NCI-H82 (cell line): Measurements from ENCODE around the gene C4orf50.

ENCODE experiments used
- DNase-seq: peaks from one replicate; lab custom pipeline; 2025; lab: John Stamatoyannopoulos, UW

C4orf50 gene

GRCh38 chr4:6043843-6044242 is 25.6 kb upstream of the C4orf50 start:
- DNase-seq: no peak

DNA sequence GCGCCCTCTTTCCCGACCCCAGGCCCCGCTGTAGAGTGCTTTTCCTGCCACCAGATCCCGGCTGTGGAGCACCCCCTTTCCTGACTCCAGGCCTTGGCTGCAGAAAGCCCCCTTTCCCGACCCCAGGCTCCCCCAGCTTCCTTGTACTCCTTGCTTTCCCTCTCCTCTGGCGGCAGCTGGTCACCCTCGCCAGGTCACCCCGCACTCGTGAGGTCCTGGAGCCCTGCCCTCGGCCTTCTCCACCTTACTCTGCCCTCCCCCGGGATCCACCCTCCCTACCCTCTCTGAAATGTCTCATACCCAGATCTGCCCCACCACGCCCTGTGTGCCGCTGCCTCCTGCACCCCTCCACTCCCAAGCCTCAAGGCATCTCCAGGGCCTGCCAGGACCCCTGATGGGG is 25.0 kb upstream of the C4orf50 start:
- no peak for DNase-seq

DNA sequence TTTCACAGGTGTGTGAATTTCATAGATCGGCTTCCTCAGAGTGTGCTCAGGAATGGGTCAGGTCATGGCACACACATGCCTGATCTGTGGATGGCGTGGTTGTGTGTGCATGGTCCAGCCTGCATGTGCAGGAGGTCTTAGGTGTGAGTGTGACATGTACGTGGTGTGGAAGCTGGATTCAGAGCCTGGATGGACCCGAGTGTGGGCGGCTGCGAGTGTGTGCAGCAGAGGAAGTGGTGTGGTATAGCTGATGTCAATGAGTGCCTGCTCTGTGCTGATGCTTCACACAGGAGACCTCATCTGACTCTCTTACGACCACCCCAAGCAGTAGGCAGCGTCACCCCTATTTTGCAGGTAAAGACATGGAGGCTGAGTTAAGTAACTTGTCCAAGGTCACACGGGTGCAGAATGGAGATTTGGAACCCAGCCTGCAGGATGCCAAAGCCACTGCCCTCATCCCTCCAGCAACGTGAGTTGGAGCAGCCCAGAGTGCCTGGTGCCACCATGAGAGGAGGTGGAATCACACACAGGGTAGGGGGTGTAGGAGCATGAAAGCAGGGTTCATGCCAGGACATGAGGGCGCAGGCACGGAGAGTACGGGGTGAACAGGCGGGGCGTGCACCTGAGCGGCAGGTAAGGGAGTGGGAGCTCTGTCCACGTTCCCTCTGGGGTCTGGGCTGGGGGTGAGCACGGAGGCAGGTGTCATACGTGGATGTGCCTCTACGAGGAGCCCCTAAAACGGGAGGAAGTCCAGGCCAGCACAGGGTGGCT is 24.2 kb upstream of the C4orf50 start:
- DNase-seq: no peak

- no peak for DNase-seq
Measured at GRCh38 chr4:6041800-6042199, 23.6 kb upstream of the C4orf50 start.

GRCh38 chr4:6038711-6039110 is 20.5 kb upstream of the C4orf50 start:
- no peak for DNase-seq

GRCh38 chr4:6035786-6036185 is 17.6 kb upstream of the C4orf50 start:
- no peak for DNase-seq

- no peak for DNase-seq
Measured at GRCh38 chr4:6033381-6033780, 15.2 kb upstream of the C4orf50 start.

GRCh38 chr4:6032249-6033244 is 14.3 kb upstream of the C4orf50 start:
- DNase-seq: no peak

DNA sequence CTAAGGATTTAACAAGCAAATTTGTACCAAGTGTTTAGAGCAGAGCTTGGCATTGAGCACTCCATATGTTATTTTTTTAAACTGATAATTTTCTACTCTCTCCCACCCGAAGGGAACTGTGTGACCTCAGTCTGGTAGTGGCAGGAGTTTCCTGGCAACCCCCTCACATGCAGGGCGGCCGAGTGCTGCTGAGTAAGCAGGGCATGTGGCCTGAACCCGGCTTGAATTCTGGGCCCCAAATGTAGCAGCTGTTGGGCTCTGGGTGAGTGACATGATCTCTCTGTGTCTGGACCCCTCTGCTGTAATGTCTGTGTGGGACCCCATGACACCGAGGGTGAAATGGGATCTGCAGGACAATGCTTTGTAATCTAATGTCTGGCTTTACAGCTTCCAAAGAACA is 13.6 kb upstream of the C4orf50 start:
- DNase-seq: no peak

DNA sequence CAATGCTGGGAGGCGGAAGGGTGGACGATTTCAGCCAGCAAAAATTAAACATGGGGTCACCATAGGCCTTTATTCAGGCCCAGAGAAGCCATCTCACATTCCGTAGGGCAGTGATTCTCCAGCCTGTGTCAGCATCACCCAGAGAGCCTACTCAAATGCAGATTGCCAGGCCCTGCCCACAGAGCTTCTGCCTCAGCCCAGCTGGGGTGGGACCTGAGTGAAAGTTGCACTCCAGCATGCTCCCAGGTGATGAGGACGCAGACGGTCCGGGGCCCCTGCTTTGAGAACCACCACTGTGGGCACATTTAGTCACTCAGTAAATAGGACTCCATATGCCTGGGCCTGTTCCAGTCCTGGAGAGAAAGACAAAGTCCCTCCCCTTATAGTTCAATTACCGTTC is 12.4 kb upstream of the C4orf50 start:
- no peak for DNase-seq

GRCh38 chr4:6029254-6029653 is 11.0 kb upstream of the C4orf50 start:
- no peak for DNase-seq

DNA sequence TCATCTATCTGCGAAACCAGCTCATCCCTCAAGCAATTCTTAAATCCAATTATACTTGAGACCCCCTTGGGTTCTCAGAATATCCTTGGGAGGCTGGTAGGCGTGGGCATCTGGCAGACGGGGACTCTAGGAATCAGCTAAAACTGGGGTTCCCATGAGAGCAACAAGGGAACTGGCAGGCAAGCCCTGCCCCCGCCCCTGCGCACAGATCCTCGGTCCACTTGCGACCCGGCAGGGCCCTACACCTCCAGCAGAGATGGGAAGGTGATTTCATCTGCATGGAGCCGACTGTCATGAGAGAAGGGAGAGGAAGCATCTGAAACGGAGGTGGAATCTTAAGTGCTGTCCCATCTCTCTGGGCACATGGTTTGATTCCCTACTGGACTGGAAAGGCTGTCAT is 9.9 kb upstream of the C4orf50 start:
- DNase-seq: no peak

DNA sequence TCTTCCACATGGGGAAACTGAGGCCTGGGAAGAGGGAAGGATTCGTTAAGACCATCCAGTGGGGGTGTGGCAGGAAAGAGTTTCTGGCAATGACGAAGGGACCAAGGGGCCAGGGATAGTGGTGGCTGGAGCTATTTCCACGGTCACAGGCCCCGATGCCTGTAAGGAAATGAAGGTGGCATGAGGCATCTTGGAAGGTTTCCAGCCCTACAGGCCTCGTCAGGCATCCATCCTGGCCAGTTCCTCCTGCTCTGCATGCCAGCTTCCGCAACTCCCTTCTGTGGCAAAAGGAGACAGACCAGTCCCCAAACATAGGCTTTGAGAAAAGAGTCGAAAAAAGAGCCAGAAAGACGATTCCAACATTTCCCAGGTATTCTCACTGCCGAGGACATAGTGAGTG is 9.2 kb upstream of the C4orf50 start:
- no peak for DNase-seq

GRCh38 chr4:6024313-6024960 is 6.2 kb upstream of the C4orf50 start:
- DNase-seq: no peak

- DNase-seq: no peak
Measured at GRCh38 chr4:6023731-6024130, 5.5 kb upstream of the C4orf50 start.

DNA sequence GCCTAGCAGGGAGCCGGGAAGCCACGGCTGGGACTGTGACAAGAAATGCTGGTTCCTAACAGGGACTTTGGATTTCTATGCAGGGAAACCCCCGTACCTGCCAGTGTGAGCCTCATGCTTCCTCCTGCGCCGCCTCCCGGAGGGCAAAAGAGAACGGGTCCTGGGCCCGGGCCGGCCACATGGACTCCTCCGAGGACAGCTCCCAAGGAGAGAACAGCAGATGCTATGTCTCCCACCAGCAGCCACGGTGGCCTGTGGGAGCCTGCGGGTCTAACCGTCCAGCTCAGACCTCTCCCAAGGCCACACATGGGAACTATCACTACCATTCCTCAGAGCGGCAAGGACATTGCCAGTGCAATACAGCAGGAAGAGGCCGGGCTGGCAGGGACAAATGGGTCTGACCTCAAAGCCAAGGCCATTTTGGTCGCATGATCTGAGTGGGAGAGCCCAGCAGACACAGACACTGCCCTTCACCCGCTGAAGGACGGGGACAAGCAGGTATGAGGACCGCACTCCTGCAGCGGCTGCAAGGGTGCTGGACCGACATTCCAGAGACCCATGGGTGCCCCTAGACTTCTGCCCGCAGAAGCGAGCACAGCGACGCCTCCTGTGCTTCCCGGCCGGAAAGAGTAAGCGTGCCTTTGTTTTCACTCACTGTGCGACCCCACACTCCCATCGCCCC is 4.5 kb upstream of the C4orf50 start:
- DNase-seq: no peak

DNA sequence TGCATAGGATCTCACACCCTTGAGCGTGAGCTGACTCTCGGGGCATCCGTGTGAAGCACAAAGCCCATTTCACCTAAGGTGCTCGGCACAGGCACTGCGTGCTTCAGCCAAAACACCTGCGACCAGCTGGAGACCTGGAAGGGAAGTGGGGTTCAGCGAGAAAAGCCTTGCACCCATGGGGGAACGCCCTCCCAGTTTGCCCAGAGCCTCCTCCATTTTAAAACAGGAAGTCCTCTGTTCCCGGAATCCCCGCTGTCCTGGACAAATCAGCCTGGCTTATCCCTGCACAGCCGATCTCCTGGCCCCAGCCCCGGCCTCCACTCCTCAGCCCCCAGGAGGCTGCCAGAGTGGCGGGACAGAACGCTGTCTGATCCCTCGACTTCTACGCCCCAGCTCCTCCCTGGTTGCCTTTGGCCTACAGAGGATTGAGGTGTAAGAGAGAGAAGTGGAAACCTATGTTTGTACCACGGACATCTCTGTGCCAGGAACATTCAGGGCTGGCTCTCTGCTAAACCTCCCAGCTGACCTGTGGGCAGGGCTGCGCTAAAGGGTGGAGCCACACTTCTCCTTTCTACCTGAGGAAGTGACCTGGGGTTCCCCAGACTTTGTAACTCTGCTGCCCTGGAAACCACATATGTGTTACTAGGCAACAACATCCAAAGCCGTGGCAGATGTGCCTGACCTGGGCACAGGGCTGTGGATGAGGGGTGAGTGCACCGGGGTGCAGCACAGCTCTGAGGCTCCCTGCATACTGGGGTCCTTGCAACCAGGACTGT is 3.8 kb upstream of the C4orf50 start:
- DNase-seq: no peak

DNA sequence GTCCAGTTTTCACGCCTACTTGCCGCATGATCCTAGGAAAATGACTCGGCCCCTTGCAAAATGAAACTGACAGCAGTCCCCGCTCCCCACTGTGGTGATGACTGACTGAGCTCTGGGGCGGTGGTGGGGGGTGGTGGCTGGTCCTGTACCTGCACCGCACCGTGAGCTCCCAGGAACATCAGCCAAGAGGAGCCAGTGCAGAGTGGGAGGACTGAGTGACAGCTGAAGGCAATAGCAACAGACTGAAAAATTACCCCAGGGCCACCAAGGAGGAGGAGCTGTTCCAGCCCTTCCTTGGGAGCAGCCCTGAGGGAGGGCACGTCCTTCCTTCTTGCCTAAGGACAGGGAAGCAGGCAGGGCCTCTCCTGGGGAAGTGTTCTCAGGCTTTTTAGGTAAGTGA is 2.4 kb upstream of the C4orf50 start:
- DNase-seq: no peak

GRCh38 chr4:6019316-6020263 is 1.4 kb upstream of the C4orf50 start:
- peak; percentile 76 for DNase-seq

- no peak for DNase-seq
Measured at GRCh38 chr4:6017800-6018199, 431 bp downstream of the C4orf50 start.
